HCT116 (cell line): ENCODE measurements around the gene CYP4F12.

Source experiments
- CTCF ChIP-seq, 3 experiments: fragments of 200-600 bp in 1 of 3; sonication (generic) in 1 of 3; IDR thresholded peaks in 2 of 3; conservative IDR thresholded peaks in 1 of 3; 2 replicates each; pipeline ENCODE4 v1.5.1; 2012 to 2017; ENCODE audit warnings: low read depth in 2 of 3, low read length in 2 of 3, antibody characterized with exemption in 1 of 3, borderline replicate concordance in 1 of 3, control low read depth in 1 of 3, mild to moderate bottlenecking in 1 of 3, mixed read lengths in 1 of 3, mixed run types in 1 of 3, moderate library complexity in 1 of 3; ENCODE audit not compliant: insufficient read depth in 1 of 3
- POLR2A ChIP-seq: IDR thresholded peaks from 2 replicates; pipeline ENCODE4 v1.7.0; 2011; ENCODE audit warnings: borderline replicate concordance; ENCODE audit not compliant: insufficient read depth, insufficient read length; ENCODE audit errors: extremely low read depth
- POLR2AphosphoS5 ChIP-seq: IDR thresholded peaks from 2 replicates; pipeline ENCODE4 v1.6.1; 2011; ENCODE audit warnings: mild to moderate bottlenecking, low read depth, low read length, moderate library complexity
- REST ChIP-seq: IDR thresholded peaks from 2 replicates; pipeline ENCODE4 v1.6.1; 2012; ENCODE audit warnings: low read depth
- SRF ChIP-seq: IDR thresholded peaks from 2 replicates; pipeline ENCODE4 v1.6.1; 2012; ENCODE audit warnings: low read depth
- YY1 ChIP-seq: IDR thresholded peaks from 2 replicates; pipeline ENCODE4 v1.6.1; 2011; ENCODE audit warnings: low read length, low read depth, moderate library complexity, mild to moderate bottlenecking; ENCODE audit not compliant: insufficient replicate concordance; ENCODE audit errors: extremely low read depth

GRCh38 chr19:15640294-15640903 is 32.5 kb upstream of the CYP4F12 start, which contains the start of gene CYP4F3:
- no peak for TF ChIP-seq SRF
- TF ChIP-seq REST, result no peak
- no peak for TF ChIP-seq POLR2A
- no peak for TF ChIP-seq CTCF (IDR thresholded peaks at IDR 0.05 in 2 of 3, conservative IDR thresholded peaks at IDR 0.05 in 1 of 3; ENCODE audit: borderline replicate concordance in 1 of 3, insufficient read depth in 1 of 3, low read depth in 2 of 3, low read length in 2 of 3)
- peak; percentile 68 for TF ChIP-seq POLR2AphosphoS5
- TF ChIP-seq YY1, result no peak
